Duodenal mucosa (tissue), 2 donors: Measurements from ENCODE around the gene CDK9.
"Not testable (repeated sequence)": the region's sequence is repeated elsewhere in the genome, so short reads cannot be mapped to it uniquely, and the experiment has no call there.

ENCODE experiments used
- H3K27ac ChIP-seq: one replicate; pipeline ENCODE4 v1.7.0; 2013; ENCODE audit warnings: low read depth, low read length
- H3K27me3 ChIP-seq, 2 donors: one replicate each; pipeline ENCODE4 v1.7.0; 2013; ENCODE audit warnings: low read length in 2 of 2, control low read depth in 1 of 2; ENCODE audit not compliant: insufficient read depth in 2 of 2, control insufficient read depth in 1 of 2
- H3K36me3 ChIP-seq, 2 donors: one replicate each; pipeline ENCODE4 v1.7.0; 2013; ENCODE audit warnings: low read length in 2 of 2, control low read depth in 1 of 2; ENCODE audit not compliant: insufficient read depth in 2 of 2, control insufficient read depth in 1 of 2
- H3K4me1 ChIP-seq, 2 donors: one replicate each; pipeline ENCODE4 v1.7.0; 2013; ENCODE audit warnings: low read length in 2 of 2, control low read depth in 1 of 2; ENCODE audit not compliant: insufficient read depth in 2 of 2, control insufficient read depth in 1 of 2
- H3K4me3 ChIP-seq, 2 donors: one replicate each; pipeline ENCODE4 v1.7.0; 2013; ENCODE audit warnings: low read length in 2 of 2, low read depth in 1 of 2
- H3K9ac ChIP-seq, 2 donors: one replicate each; pipeline ENCODE4 v1.7.0; 2013; ENCODE audit warnings: low read length in 2 of 2, low read depth in 1 of 2
- H3K9me3 ChIP-seq, 2 donors: one replicate each; pipeline ENCODE4 v1.7.0; 2013; ENCODE audit warnings: low read length in 2 of 2, control low read depth in 1 of 2; ENCODE audit not compliant: control insufficient read depth in 1 of 2

The CDK9 gene

GRCh38 chr9:127822108-127822507, 36.3 kb downstream of the CDK9 start:
- Histone ChIP-seq H3K9me3 (no peaks in the 10 kb centered on the region), H3K9ac (no peak overlapping the region), H3K4me1 (peaks cover 0 to 3% of the 10 kb centered on the region in 2 donors), H3K4me3 (no peak overlapping the region), H3K36me3 (peaks cover 4 to 41% of the 10 kb centered on the region in 2 donors), H3K27me3 (peaks cover 3 to 4% of the 10 kb centered on the region in 2 donors), H3K27ac (no peak overlapping the region)

DNA sequence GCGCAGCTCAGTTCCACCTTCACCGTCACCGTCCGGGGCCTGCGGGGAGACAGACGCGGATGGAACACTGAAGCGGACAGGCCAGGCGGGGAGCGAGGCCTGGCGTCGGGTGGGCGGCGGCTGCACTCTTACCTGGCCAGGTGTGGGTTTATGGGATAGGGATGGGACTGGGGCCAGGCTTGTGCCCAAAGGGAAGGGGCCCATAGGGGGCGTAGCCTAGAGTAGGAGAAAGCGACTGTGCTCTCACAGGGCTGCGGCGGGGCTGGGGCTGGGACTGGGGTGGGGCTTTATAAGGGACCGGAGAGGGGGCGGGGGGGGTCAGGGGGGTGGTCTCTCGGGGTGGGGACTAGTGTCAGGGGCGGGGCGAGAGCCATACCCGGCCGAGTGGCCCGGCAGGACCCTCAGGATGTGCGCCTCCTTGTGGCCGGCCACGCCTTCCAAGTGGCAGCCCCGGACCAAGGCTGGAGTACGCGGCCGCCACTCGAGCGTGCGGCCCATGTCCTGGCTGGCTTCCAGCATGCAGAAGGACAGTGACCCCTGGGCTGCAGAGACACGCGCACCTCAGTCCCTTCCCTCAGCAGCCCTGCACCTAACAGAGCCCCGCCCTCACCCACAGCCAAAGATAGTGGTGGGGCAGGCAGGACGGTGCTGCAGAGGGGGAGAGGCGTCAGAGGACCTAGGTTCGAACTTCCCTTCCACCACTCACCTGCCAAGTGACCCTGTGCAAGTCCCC, 39.7 kb downstream of the CDK9 start:
- Histone ChIP-seq H3K4me1 (peaks cover 7 to 22% of the 10 kb centered on the region in 2 donors), H3K9me3 (no peaks in the 10 kb centered on the region), H3K4me3 (no peak overlapping the region), H3K27me3 (peaks cover 3 to 4% of the 10 kb centered on the region in 2 donors), H3K9ac (no peak overlapping the region), H3K27ac (no peak overlapping the region), H3K36me3 (peaks cover 0 to 22% of the 10 kb centered on the region in 2 donors)

DNA sequence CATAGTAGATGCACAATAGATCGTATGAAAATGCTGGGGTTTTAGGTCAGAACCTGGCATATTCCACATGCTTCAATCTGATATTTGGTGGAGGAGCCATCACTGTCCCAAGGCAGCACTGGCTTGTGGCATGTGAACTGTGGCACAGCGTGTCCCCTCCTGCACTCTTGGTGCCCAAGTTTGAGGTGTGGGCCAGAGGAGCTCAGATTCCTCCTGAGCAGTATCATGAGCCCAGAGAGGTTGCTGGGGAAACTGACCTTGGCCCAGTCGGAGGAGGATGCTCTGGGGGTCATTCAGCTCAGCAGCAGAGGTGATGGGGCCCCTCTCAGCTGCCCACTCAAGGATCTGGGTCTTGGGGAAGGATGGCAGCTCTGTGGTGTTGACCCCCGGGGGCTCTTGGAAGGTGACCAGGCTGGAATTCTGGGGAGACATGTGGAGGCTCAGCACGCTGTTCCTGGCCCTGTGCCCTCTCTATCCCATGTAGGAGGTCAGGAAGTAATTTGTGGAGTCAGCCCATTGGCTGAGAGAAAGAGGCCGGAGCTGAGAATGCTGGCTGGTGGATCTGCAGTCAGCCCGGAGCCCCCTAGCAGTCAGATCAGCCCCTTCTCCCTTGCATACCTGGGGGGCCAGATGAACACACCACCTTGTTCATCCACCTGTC, 40.5 kb downstream of the CDK9 start:
- H3K27me3 ChIP-seq = peaks cover 3 to 4% of the 10 kb centered on the region in 2 donors
- peaks cover 7 to 22% of the 10 kb centered on the region in 2 donors for H3K4me1 ChIP-seq
- H3K9ac ChIP-seq = no peak overlapping the region
- H3K4me3 ChIP-seq = no peak overlapping the region
- H3K9me3 ChIP-seq = no peaks in the 10 kb centered on the region
- H3K36me3 ChIP-seq = peaks cover 0 to 22% of the 10 kb centered on the region in 2 donors
- H3K27ac ChIP-seq = no peak overlapping the region

DNA sequence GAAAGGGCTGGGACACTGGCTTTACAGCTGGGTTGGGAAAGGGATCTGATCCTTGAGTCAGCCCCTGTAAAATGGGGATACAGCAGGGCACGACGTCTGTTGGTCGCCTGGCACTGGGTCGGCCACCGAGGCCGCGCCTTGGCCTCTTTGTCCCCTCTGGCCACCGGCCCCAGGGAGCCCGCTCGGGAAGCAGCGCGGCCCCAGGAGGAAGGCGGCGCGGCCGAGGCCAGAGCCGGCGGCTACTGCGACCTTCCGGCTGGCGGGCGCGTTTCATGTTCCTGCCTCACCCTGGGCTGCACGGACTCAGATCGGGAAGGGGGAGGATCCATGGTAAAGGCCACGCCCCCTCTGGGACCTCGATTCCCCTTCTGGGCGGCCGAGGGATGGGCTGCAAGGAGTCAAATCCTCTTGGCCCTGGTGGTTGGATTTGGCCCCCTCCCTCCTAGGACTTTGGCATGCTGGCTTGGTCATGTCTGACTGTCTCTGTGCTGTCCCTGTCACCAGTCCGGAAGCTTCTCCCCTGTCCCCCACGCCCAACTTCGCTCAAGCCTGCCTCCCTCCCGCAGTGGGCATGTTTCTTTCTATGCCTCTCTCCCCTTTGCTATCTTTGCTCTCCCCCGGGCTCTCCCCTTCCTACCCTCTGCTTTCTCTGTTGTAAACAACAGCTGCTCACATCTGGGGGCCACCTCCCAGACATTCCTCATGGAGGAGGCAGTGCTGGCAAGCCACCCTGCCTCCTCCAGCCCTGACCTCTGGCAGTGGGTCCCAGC, 42.6 kb downstream of the CDK9 start:
- H3K9me3 ChIP-seq = no peaks in the 10 kb centered on the region
- H3K4me1 ChIP-seq = peaks cover 7 to 22% of the 10 kb centered on the region in 2 donors
- H3K36me3 ChIP-seq = peaks cover 0 to 22% of the 10 kb centered on the region in 2 donors
- peak overlapping the region; percentile 51 to 55 for H3K9ac ChIP-seq
- peak overlapping the region; percentile 20 for H3K27ac ChIP-seq
- H3K27me3 ChIP-seq = peaks cover 3 to 4% of the 10 kb centered on the region in 2 donors
- peak overlapping the region; percentile 48 to 56 for H3K4me3 ChIP-seq

- no peak overlapping the region for H3K4me3 ChIP-seq
- peaks cover 0 to 17% of the 10 kb centered on the region in 2 donors for H3K36me3 ChIP-seq
- H3K9ac ChIP-seq = no peak overlapping the region
- no peaks in the 10 kb centered on the region for H3K9me3 ChIP-seq
- H3K4me1 ChIP-seq = peaks cover 7 to 22% of the 10 kb centered on the region in 2 donors
- H3K27me3 ChIP-seq = peaks cover 3 to 4% of the 10 kb centered on the region in 2 donors
- H3K27ac ChIP-seq = peak overlapping the region; percentile 10
Measured at GRCh38 chr9:127829205-127829906, 43.5 kb downstream of the CDK9 start.

DNA sequence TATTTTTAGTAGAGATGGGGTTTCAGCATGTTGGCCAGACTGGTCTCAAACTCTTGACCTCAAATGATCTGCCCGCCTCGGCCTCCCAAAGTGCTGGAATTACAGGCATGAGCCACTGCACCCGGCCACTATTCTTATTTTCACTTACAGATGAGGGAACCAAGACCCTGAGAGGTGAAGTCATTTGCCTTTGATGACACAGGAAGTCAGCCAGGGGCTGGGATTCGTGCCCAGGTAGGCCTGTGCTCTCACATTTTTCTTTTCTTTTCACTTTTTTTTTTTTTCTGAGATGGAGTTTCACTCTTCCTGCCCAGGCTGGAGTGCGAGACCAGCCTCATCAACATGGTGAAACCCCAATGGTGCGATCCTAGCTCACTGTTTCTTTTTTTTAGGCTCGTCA, 46.4 kb downstream of the CDK9 start:
- Histone ChIP-seq H3K27me3 (no peaks in the 10 kb centered on the region), H3K4me1 (peaks cover 25 to 30% of the 10 kb centered on the region in 2 donors), H3K27ac (no peak overlapping the region), H3K4me3 (no peak overlapping the region), H3K9ac (no peak overlapping the region), H3K9me3 (no peaks in the 10 kb centered on the region), H3K36me3 (peaks cover 0 to 4% of the 10 kb centered on the region in 2 donors)

DNA sequence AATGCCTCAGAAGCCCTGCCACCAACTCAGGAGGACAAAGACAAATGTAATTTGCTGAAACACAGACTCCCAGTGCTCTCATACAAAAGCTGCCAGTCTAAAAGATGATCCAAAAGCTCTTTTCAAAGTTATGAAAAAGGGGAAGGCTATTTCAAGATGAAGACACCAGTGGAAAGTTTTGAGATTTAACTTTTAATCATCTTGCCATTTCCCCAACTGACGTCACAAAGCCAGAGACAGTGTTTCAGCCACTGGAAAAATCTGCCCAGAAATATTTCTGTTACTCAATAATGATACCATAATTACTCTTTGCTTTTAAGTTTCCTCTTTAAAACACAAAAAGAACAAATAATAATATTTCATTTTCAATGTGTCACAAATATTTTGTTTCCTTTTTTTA, 47.7 kb downstream of the CDK9 start:
- Histone ChIP-seq H3K4me1 (peaks cover 32 to 33% of the 10 kb centered on the region in 2 donors), H3K36me3 (peaks cover 0 to 4% of the 10 kb centered on the region in 2 donors), H3K27ac (no peak overlapping the region), H3K9me3 (no peaks in the 10 kb centered on the region), H3K27me3 (no peaks in the 10 kb centered on the region), H3K9ac (no peak overlapping the region), H3K4me3 (no peak overlapping the region)

DNA sequence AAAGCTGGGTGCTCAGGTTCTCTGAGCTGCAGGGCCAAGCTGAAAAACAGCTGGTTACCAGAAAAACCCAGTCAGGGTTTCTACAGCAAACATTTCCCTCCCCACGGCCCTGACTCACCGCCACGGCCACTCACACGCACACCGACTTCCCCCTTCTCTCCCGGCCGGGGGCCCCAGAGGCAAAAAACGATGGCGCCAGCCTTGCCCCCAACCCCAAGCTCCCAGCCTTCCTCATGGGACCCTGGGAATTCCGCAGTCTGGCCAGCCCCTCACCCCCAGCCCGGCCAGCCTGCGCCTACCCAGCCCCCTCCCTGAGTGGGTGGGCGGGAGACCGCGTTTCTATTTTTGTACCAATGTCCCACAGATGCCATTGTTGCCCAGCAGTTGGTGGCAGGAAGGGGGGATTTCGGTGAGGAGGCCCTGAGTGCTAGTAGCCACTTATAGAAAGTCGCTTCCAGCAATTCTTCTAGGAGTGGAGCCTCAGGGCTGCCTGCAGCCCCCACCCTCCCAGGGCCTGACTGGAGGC, 50.2 kb downstream of the CDK9 start:
- Histone ChIP-seq H3K9me3 (no peaks in the 10 kb centered on the region), H3K36me3 (peaks cover 0 to 3% of the 10 kb centered on the region in 2 donors), H3K4me3 (no peak overlapping the region), H3K27ac (peak overlapping the region; percentile 75), H3K27me3 (no peaks in the 10 kb centered on the region), H3K9ac (peak overlapping the region in 1 of 2 donors; percentile 33), H3K4me1 (peaks cover 30 to 34% of the 10 kb centered on the region in 2 donors)

GRCh38 chr9:127836561-127836960, 50.7 kb downstream of the CDK9 start:
- not testable (repeated sequence) for H3K9me3 ChIP-seq, H3K27me3 ChIP-seq, H3K4me3 ChIP-seq, H3K36me3 ChIP-seq
- H3K27ac ChIP-seq = peak overlapping the region; percentile 75
- H3K4me1 ChIP-seq = peaks cover 30 to 34% of the 10 kb centered on the region in 2 donors
- H3K9ac ChIP-seq = peak overlapping the region in 1 of 2 donors; percentile 33
